ENCODE data around the gene CHST12. TPM values are rescaled to one million over a fixed set of nuclear protein-coding genes. Genes with fewer than 3 reads are reported as not detected.

The CHST12 gene
- polyA plus RNA-seq, 2 of the 4 experiments (the other 2 are of a cell fraction): 5.6 to 12.0 TPM

DNA sequence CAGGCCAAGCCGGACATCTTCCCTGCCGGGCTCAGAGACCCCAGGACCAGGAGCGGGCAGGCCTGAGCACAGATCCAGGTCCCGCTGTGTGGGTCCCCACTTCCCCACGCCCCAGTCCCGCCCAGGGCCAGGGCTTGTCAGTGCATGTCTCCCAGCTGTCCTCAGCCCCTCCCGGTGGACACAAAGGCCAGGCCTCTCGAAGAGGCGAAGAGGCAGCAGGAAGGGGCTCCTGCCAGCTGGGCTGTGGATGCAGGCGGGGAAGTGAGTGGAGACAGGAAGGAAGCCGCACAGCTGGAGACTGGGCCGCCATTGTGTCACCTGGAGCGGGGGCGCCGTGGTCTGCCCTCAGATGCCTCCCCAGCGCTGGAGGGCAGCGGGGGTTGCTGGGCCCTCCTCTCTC, 68.0 kb downstream of the CHST12 start:
- Histone ChIP-seq H3K4me2 (no peak overlapping the region), H3K4me1 (peaks cover 9% of the 10 kb centered on the region), H3K9me3 (no peaks in the 10 kb centered on the region), H3K27ac (peak overlapping the region in 1 of 2 experiments; percentile 74; a peak in 3 of 6 replicates), H3K4me3 (no peak overlapping the region)
- WGBS (ENCODE audit: missing lambda C conversion rate): 80% methylated on average over 7 of the region's 17 CpGs
- TF ChIP-seq, protein P1, sequence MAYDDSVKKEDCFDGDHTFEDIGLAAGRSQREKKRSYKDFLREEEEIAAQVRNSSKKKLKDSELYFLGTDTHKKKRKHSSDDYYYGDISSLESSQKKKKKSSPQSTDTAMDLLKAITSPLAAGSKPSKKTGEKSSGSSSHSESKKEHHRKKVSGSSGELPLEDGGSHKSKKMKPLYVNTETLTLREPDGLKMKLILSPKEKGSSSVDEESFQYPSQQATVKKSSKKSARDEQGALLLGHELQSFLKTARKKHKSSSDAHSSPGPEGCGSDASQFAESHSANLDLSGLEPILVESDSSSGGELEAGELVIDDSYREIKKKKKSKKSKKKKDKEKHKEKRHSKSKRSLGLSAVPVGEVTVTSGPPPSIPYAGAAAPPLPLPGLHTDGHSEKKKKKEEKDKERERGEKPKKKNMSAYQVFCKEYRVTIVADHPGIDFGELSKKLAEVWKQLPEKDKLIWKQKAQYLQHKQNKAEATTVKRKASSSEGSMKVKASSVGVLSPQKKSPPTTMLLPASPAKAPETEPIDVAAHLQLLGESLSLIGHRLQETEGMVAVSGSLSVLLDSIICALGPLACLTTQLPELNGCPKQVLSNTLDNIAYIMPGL (CRISPR knock-in tag; IDR thresholded peaks at IDR 0.05; ENCODE audit: borderline replicate concordance): no peak
- ChIA-PET POLR2A (no interaction called here), CTCF (interaction anchor here (0.7 to 14.8 kb wide), 7 partner anchors 7 to 346 kb away, joined by 3 to 275 read pairs (median 23); partner anchors contain the start of gene GRIFIN)
- DNase-seq (ENCODE audit: low read depth in 1 of 2, low spot score in 1 of 2) (no peak), FAIRE-seq (no peak), ATAC-seq (no peak; a peak in 1 of 6 replicates)

DNA sequence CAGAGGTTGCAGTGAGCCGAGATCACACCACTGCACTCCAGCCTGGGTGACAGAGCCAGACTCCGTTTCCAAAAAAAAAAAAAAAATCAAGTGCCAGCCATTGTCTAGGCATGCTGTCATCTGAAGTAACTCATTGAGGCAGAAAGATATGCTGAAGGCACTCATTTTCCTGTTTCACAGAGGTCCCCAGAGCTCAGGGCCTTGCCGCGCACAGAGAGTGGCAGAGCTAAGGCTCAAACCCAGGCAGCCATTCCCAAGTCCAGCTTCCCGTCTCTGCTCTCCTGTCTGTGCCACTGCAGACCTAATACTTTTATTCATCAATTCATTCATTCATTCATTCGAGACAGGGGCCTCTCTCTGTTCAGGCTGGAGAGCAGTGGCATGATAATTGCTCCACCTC, 69.3 kb downstream of the CHST12 start:
- Histone ChIP-seq H3K9me3 (no peaks in the 10 kb centered on the region), H3K4me3 (no peak overlapping the region), H3K4me1 (peaks cover 9% of the 10 kb centered on the region), H3K4me2 (no peak overlapping the region), H3K27ac (no peak overlapping the region)
- FAIRE-seq (no peak), DNase-seq (ENCODE audit: low read depth in 1 of 2, low spot score in 1 of 2) (no peak), ATAC-seq (no peak)
- TF ChIP-seq FOXS1 (CRISPR knock-in tag; IDR thresholded peaks at IDR 0.05) (no peak), TP53 (CRISPR knock-in tag; IDR thresholded peaks at IDR 0.05) (no peak)
- WGBS (ENCODE audit: missing lambda C conversion rate): 76% methylated on average over 6 of the region's 6 CpGs
- POLR2A ChIA-PET: no interaction called here
- CTCF ChIA-PET: interaction anchor here (0.7 kb wide), 1 partner anchor 13 kb away, joined by 4 read pairs; no protein-coding TSS in a partner anchor

GRCh38 chr7:2473496-2474180, 70.2 kb downstream of the CHST12 start:
- POLR2A ChIA-PET: no interaction called here
- ATAC-seq: no peak
- FAIRE-seq: no peak
- Histone ChIP-seq H3K4me1 (peaks cover 18% of the 10 kb centered on the region), H3K4me3 (no peak overlapping the region), H3K9me3 (no peaks in the 10 kb centered on the region), H3K27ac (no peak overlapping the region), H3K4me2 (no peak overlapping the region)
- 72% methylated on average over 12 of the region's 12 CpGs for WGBS (ENCODE audit: missing lambda C conversion rate)
- CTCF ChIA-PET: interaction anchor here (1.1 to 2.2 kb wide), 2 partner anchors 22 to 207 kb away, joined by 3 to 11 read pairs; no protein-coding TSS in a partner anchor
- DNase-seq (ENCODE audit: low read depth in 1 of 2, low spot score in 1 of 2): no peak
- no peak for TF ChIP-seq POLR2A (IDR thresholded peaks at IDR 0.05; ENCODE audit: low read length)
- no peak for TF ChIP-seq KDM5A (IDR thresholded peaks at IDR 0.05)
- TF ChIP-seq, protein P2, sequence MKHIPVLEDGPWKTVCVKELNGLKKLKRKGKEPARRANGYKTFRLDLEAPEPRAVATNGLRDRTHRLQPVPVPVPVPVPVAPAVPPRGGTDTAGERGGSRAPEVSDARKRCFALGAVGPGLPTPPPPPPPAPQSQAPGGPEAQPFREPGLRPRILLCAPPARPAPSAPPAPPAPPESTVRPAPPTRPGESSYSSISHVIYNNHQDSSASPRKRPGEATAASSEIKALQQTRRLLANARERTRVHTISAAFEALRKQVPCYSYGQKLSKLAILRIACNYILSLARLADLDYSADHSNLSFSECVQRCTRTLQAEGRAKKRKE (CRISPR knock-in tag; IDR thresholded peaks at IDR 0.05; ENCODE audit: low read depth): no peak
- TF ChIP-seq KDM1A (IDR thresholded peaks at IDR 0.05; ENCODE audit: low read depth): no peak
- TF ChIP-seq RFX5 (IDR thresholded peaks at IDR 0.05): no peak
- TF ChIP-seq SMC3 (IDR thresholded peaks at IDR 0.05): no peak
- no peak for TF ChIP-seq E2F6 (IDR thresholded peaks at IDR 0.05; ENCODE audit: borderline replicate concordance, low read depth)
- TF ChIP-seq RARB (CRISPR knock-in tag; IDR thresholded peaks at IDR 0.05): no peak
- no peak for TF ChIP-seq HOXA7 (CRISPR knock-in tag; IDR thresholded peaks at IDR 0.05)
- TF ChIP-seq RCOR1 (IDR thresholded peaks at IDR 0.05; ENCODE audit: low read depth, low read length): no peak
- no peak for TF ChIP-seq CEBPB (IDR thresholded peaks at IDR 0.05)
- TF ChIP-seq GATA3 (IDR thresholded peaks at IDR 0.05; ENCODE audit: borderline replicate concordance): no peak
- TF ChIP-seq CBX2 (IDR thresholded peaks at IDR 0.05; ENCODE audit: borderline replicate concordance, low read depth): no peak
- TF ChIP-seq HEYL (CRISPR knock-in tag; IDR thresholded peaks at IDR 0.05): no peak
- no peak for TF ChIP-seq ESRRA (IDR thresholded peaks at IDR 0.05; ENCODE audit: borderline replicate concordance, low read length)
- TF ChIP-seq ZC3H11A (IDR thresholded peaks at IDR 0.05): no peak

Data from A549 (cell line).